SK-N-MC (cell line): ENCODE data around the gene ICE2.

ENCODE experiments used
- EZH2 ChIP-seq: fragments of 200-600 bp; sonication (generic); IDR thresholded peaks from one replicate; pipeline ENCODE4 v1.6.1; 2017; ENCODE audit warnings: antibody characterized with exemption
- POLR2AphosphoS5 ChIP-seq: IDR thresholded peaks from 2 replicates; pipeline ENCODE4 v1.6.1; 2012; ENCODE audit warnings: mild to moderate bottlenecking, low read depth, low read length, borderline replicate concordance

DNA sequence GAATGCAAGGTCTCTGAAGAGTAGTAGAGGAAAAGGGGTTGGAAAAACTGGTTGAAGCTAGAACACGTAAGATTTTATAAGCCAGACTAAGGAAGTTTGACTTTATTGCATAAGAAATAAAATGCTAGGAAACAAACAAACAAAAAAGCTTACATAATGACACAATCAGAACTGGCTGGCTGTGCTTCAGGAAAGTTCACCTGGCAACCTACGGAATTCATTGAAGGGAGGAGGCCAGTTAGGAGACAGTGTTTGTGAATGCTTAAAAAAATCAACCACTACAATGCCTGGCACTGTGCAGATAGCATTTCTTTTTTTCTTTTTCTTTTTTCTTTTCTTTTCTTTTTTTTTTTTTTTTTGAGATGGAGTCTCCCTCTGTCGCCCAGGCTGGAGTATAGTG is 1.9 kb upstream of the ICE2 start:
- TF ChIP-seq POLR2AphosphoS5 (no peak), EZH2 (no peak)
